Lower leg skin (tissue), 4 donors: ENCODE measurements around the gene ACKR3. TPM values are rescaled to one million over a fixed set of nuclear protein-coding genes. Genes with fewer than 3 reads are reported as not detected.

Experiments used
- DNase-seq, 2 donors: peaks; one replicate each; pipeline ENCODE4 v3.0.0-alpha.2; 2019; ENCODE audit warnings: low spot score in 2 of 2
- H3K4me3 ChIP-seq: fragments of 200-600 bp; sonication (generic); 2 replicates; pipeline ENCODE4 v1.5.1; 2017; ENCODE audit warnings: mild to moderate bottlenecking, low read depth; ENCODE audit not compliant: poor library complexity, severe bottlenecking
- POLR2A ChIP-seq, 2 donors: fragments of 450-650 bp; IDR thresholded peaks; one replicate each; pipeline ENCODE4 v1.6.1; 2016 to 2017; ENCODE audit warnings: antibody characterized with exemption in 2 of 2, mild to moderate bottlenecking in 1 of 2, moderate library complexity in 1 of 2
- WGBS, 2 donors: methylation state at CpG; one replicate each; pipeline ENCODE4 v1.1.5; 2018; 5-methylcytosine and 5-hydroxymethylcytosine counted together
- intact Hi-C: fragments of 100-400 bp; cut with DNase I; formaldehyde crosslinking; loops from one replicate; pipeline ENCODE4 v1.15.0; 2023; ENCODE audit warnings: low total_unique reads
- total RNA-seq, 4 donors: library from RNA; depleted of rRNA; stranded (reverse); fragments of >200 nt; gene quantifications; one replicate each; pipeline ENCODE4 v1.1.0, GENCODE V29; 2016
- TF ChIP-seq, protein P1 (sequence below), 3 donors: fragments of 450-650 bp; IDR thresholded peaks; one replicate each; pipeline ENCODE4 v1.5.1; 2016; ENCODE audit warnings: antibody characterized with exemption in 3 of 3, mild to moderate bottlenecking in 3 of 3, moderate library complexity in 2 of 3

Gene ACKR3
- total RNA-seq, 4 donors from 2014 or later, result 6.7 to 25.0 (median 16.7) TPM

DNA sequence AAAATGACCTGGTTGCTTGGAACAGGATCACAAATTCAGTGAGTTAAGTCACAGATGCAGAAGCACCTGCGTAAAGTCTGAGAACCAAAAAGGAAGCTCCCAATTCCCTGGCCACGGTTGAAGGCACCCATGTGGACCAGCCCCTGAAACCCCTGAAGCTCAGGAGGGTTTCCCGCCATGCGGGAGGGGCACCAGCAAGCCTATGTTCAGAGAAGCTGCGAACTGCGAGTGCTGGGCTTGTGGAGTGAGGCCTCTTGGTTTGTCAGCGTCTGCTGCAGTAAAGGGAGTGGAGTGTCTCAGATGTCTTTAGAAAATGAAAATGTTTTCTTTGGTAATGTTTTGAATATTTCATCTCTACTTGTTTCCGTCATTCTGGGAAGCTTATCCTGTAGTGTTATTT, 16.1 kb upstream of the ACKR3 start:
- TF ChIP-seq POLR2A (IDR thresholded peaks at IDR 0.05), result no peak
- TF ChIP-seq, protein P1, sequence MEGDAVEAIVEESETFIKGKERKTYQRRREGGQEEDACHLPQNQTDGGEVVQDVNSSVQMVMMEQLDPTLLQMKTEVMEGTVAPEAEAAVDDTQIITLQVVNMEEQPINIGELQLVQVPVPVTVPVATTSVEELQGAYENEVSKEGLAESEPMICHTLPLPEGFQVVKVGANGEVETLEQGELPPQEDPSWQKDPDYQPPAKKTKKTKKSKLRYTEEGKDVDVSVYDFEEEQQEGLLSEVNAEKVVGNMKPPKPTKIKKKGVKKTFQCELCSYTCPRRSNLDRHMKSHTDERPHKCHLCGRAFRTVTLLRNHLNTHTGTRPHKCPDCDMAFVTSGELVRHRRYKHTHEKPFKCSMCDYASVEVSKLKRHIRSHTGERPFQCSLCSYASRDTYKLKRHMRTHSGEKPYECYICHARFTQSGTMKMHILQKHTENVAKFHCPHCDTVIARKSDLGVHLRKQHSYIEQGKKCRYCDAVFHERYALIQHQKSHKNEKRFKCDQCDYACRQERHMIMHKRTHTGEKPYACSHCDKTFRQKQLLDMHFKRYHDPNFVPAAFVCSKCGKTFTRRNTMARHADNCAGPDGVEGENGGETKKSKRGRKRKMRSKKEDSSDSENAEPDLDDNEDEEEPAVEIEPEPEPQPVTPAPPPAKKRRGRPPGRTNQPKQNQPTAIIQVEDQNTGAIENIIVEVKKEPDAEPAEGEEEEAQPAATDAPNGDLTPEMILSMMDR (IDR thresholded peaks at IDR 0.05), result no peak
- intact Hi-C loops, result no loop called here
- DNase-seq, result no peak
- WGBS, 2 donors, result 93 to 95% methylated on average over 8 of the region's 8 CpGs
- H3K4me3 ChIP-seq, result no peak overlapping the region

DNA sequence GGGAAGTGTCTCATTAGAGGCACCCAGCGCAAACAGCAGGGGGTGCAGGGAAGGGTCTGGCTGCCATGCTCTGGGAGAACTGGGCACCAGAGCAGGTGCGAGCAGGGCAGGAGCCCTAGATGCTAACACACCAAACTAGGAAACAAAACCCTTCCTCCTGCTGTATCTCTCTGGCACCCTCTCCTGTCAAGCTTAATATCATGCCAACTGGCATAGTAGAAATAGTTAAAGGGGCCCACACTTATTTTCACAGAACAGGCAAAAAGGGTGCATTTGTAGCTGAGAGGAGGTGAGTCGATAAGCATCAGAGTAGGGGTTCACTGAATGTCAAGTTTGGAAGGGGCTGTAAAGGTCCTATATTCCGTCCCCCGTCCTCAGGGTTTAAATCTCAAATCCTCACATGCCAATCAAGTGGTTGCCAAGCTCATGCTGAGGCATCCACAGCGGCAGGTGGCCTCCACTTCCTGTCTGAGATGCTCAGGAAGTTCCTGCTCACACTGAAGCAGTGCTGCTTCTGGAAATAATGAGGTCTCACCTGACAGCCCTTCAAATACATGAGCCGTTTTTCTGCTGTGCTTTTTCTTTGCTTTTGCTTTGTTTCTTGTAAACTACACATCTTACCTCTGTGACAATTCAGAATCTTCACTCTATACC, 14.9 kb upstream of the ACKR3 start:
- TF ChIP-seq, protein P1 (IDR thresholded peaks at IDR 0.05), result no peak
- TF ChIP-seq POLR2A (IDR thresholded peaks at IDR 0.05), result no peak
- 83 to 89% methylated on average over 7 of the region's 7 CpGs for WGBS, 2 donors
- H3K4me3 ChIP-seq, result no peak overlapping the region
- intact Hi-C loops, result no loop called here
- DNase-seq, result no peak

DNA sequence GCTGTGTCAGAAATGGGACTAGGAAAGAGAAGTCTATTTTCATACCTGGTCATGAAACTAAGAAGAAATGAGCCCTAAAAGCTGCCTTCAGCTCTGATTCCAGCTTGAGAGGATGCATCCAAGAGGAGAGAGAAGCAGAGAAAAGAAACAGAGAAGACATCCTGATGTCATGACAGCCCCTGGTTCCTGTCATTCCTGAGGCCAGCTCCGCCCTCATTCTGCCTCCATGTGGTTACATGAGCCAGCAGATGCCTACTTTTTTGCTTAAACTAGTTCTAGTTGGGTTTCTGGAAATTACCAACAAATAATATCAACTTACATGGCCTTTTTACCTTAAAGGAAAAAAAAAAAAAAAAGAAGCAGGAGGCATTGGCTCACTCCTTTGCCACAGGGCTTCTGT, 14.1 kb upstream of the ACKR3 start:
- no peak for TF ChIP-seq POLR2A (IDR thresholded peaks at IDR 0.05)
- TF ChIP-seq, protein P1 (IDR thresholded peaks at IDR 0.05), result no peak
- WGBS, 2 donors, result 74 to 92% methylated on average over 1 of the region's 1 CpG
- DNase-seq, result peak in 1 of 2 donors; percentile 49
- no peak overlapping the region for H3K4me3 ChIP-seq
- intact Hi-C loops, result no loop called here

DNA sequence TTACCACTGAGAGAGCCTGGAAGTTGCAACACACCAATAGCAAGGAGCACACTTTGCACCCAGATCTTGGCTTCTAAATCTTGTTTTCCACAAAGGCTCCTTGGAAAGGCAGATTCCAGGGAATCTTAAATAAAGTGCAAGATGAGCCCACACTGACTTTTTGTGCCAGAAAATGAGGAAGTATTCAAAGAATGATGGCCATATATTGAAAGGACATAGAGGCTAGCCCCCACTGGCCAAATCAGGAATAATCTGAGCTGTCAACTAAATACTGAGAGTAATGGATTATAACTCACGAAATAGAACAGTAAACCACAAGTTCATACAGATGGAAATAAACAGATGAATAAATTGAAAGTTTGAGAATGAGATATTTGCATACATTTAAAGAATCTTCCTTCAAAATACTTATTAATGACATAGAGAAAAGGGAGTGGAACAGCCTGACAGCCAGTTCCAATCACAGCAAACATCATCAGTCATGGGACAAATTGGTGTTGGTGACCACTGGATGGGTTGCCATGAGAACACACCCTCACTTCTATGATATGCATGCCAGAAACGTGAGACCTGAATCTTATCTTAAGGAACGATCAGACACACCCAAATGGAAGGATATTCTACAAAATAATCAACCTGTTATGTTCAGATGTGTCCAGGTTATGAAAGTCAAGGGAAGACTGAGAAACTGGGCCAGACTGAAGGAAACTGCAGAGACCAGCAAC, 12.2 kb upstream of the ACKR3 start:
- no peak for DNase-seq
- H3K4me3 ChIP-seq, result no peak overlapping the region
- intact Hi-C loops, result no loop called here
- TF ChIP-seq, protein P1 (IDR thresholded peaks at IDR 0.05), result no peak
- no peak for TF ChIP-seq POLR2A (IDR thresholded peaks at IDR 0.05)
- 49 to 51% methylated on average over 3 of the region's 3 CpGs for WGBS, 2 donors

DNA sequence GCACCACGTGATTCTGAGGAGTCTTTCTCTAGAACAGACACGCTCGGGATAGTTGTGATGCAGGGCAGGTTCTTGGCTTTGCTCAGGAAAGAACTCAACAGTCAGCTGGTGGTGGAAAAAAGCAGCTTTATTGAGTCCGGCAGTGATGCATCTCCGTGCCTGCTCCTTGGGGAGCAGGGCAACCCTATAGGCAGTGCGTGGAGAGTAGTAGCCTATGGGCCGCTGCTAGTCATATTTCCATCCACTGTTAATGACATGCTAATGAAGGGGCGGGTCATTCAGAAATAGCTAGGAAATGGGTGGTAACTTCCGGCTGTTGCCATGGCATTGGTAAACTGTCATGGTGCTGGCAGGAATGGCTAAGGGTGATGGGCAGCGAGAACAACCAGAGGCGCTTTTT, 11.6 kb upstream of the ACKR3 start:
- TF ChIP-seq, protein P1 (IDR thresholded peaks at IDR 0.05), result no peak
- no peak for TF ChIP-seq POLR2A (IDR thresholded peaks at IDR 0.05)
- 70 to 79% methylated on average over 11 of the region's 11 CpGs for WGBS, 2 donors
- DNase-seq, result peak in 1 of 2 donors; percentile 34

More for the DNA sequence above, 11.6 kb upstream of the ACKR3 start:
- H3K4me3 ChIP-seq, result no peak overlapping the region
- intact Hi-C loops, result no loop called here
